Sigmoid colon (tissue), 7 donors: ENCODE data around the gene PRM2. TPM values are rescaled to one million over a fixed set of nuclear protein-coding genes. Genes with fewer than 3 reads are reported as not detected.

ENCODE experiments used
- DNase-seq: peaks from one replicate; pipeline ENCODE4 v3.0.0-alpha.2; 2019
- H3K27ac ChIP-seq, 4 donors: fragments of 200-600 bp; sonication (generic); one replicate each; pipeline ENCODE4 v1.5.1; 2016 to 2019; ENCODE audit warnings: mild to moderate bottlenecking in 1 of 4
- H3K27me3 ChIP-seq, 3 donors: fragments of 200-600 bp; sonication (generic); one replicate each; pipeline ENCODE4 v1.5.1; 2019; ENCODE audit warnings: mild to moderate bottlenecking in 1 of 3
- H3K36me3 ChIP-seq, 4 donors: fragments of 200-600 bp; sonication (generic); one replicate each; pipeline ENCODE4 v1.5.1; 2016 to 2019
- H3K4me1 ChIP-seq, 4 donors: fragments of 200-600 bp; sonication (generic); one replicate each; pipeline ENCODE4 v1.5.1; 2017 to 2019
- H3K4me3 ChIP-seq, 4 donors: fragments of 200-600 bp; sonication (generic); one replicate each; pipeline ENCODE4 v1.5.1; 2017 to 2019; ENCODE audit warnings: mild to moderate bottlenecking in 2 of 4, moderate library complexity in 1 of 4
- H3K9me3 ChIP-seq, 4 donors: fragments of 200-600 bp in 3 of 4; sonication (generic) in 3 of 4; one replicate each; pipeline versions ENCODE4 v1.5.1 to v1.6.1; 2013 to 2019
- EP300 ChIP-seq, 4 donors: sonication (generic); formaldehyde crosslinking; IDR thresholded peaks; one replicate each; pipeline ENCODE4 v1.6.1; 2017; ENCODE audit warnings: antibody characterized with exemption in 4 of 4
- POLR2A ChIP-seq, 2 donors: fragments of 450-650 bp; IDR thresholded peaks; one replicate each; pipeline ENCODE4 v1.6.1; 2016; ENCODE audit warnings: antibody characterized with exemption in 2 of 2, mild to moderate bottlenecking in 2 of 2, moderate library complexity in 2 of 2
- POLR2AphosphoS5 ChIP-seq, 4 donors: sonication (generic); formaldehyde crosslinking; IDR thresholded peaks; one replicate each; pipeline ENCODE4 v1.6.1; 2017; ENCODE audit warnings: antibody characterized with exemption in 4 of 4
- WGBS, 2 donors: extraction: QIAGEN DNeasy Blood & Tissue Kit; methylation state at CpG; one replicate each; pipeline ENCODE4 v1.1.7; 2013; 5-methylcytosine and 5-hydroxymethylcytosine counted together
- intact Hi-C: fragments of 100-400 bp; cut with DNase I; formaldehyde crosslinking; loops from one replicate; pipeline ENCODE4 v1.15.1; 2023
- polyA plus RNA-seq, 3 donors: library from polyadenylated mRNA; stranded (reverse); fragments of 200-250 nt; gene quantifications; one replicate each; pipeline ENCODE4 v1.2.3, GENCODE V29; 2013
- total RNA-seq, 4 donors: library from RNA; depleted of rRNA; stranded (reverse); fragments of >200 nt; gene quantifications; one replicate each; pipeline ENCODE4 v1.1.0, GENCODE V29; 2016
- TF ChIP-seq, protein P1 (sequence below), 4 experiments: fragments of 450-650 bp in 3 of 4; fragments of 200-600 bp in 1 of 4; IDR thresholded peaks; one replicate each; pipeline ENCODE4 v1.5.1; 2016 to 2019; ENCODE audit warnings: antibody characterized with exemption in 4 of 4, mild to moderate bottlenecking in 3 of 4, moderate library complexity in 2 of 4
- donor health status: healthy with polysubstance abuse.
- donor health status: Bipolar disorder and iron deficiency.
- donor health status: healthy.

Gene PRM2
- total and polyA plus RNA-seq, 7 donors = not detected

DNA sequence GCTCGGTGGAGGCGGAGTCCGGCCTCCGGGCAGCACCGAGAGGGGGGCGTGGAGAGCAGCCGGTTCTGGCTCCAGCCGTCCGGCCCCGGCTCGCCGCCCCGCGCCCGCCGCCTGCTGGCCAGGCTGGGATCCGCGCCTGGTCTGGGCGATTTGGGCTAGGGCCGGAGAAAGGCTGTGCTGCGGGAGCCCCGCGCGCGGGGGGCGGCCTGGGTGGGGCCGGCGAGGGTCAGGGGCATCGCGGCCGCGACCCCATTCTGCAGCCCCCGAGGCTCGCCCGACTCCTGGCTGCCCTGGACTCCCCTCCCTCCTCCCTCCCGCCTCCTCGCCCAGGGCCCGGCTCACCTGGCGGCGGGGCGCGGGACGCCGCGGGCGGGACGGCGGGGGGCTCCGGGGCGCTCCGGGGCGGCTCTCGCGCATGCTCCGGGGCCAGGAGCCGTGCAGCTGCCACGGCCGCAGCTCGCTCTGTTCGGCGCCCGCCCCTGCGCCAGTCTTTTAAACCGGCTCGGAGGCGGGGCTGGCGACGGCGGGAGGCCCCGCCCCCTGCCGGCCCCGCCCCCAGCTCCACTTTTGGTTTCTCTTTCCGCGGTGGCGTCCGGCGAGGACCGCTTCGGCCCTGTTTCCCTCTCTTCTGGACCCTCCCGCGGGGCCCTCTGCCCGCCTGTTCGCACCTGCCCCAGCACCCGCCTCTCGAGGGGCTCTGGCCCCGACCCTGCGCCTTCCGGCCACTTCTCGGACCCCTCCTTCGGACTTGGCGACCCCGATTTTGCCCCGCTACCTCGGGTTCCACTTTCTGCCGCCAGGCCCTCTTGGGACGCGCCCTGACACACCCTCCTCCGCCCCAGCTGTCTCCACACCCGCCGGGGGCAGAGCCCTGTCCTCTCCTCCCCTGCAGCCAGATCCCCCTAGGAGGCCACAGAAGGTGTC is 20.3 kb downstream of the PRM2 start, which contains the start of gene SOCS1:
SOCS1 (minus strand) TSS at position 468 of the 924 bp plus-strand sequence. CDS start 726 bp downstream, outside the sequence.
- H3K36me3 ChIP-seq = no peaks in the 10 kb centered on the region
- DNase-seq = peak; percentile 92
- peak within 1 kb of the TSS; percentile 90 to 99 (median 94) for H3K27ac ChIP-seq
- peak; percentile 68 to 90 (median 89) for TF ChIP-seq POLR2AphosphoS5 (IDR thresholded peaks at IDR 0.05)
- TF ChIP-seq, protein P1, sequence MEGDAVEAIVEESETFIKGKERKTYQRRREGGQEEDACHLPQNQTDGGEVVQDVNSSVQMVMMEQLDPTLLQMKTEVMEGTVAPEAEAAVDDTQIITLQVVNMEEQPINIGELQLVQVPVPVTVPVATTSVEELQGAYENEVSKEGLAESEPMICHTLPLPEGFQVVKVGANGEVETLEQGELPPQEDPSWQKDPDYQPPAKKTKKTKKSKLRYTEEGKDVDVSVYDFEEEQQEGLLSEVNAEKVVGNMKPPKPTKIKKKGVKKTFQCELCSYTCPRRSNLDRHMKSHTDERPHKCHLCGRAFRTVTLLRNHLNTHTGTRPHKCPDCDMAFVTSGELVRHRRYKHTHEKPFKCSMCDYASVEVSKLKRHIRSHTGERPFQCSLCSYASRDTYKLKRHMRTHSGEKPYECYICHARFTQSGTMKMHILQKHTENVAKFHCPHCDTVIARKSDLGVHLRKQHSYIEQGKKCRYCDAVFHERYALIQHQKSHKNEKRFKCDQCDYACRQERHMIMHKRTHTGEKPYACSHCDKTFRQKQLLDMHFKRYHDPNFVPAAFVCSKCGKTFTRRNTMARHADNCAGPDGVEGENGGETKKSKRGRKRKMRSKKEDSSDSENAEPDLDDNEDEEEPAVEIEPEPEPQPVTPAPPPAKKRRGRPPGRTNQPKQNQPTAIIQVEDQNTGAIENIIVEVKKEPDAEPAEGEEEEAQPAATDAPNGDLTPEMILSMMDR (IDR thresholded peaks at IDR 0.05) = peak; percentile 57 to 96 (median 80)
- peak; percentile 52 to 70 for TF ChIP-seq POLR2A (IDR thresholded peaks at IDR 0.05)
- TF ChIP-seq EP300 (IDR thresholded peaks at IDR 0.05) = no peak
- peak within 1 kb of the TSS; percentile 78 to 88 (median 84) for H3K4me3 ChIP-seq
- intact Hi-C loops = loop anchor here (1.0 to 10.0 kb wide), 6 partner anchors 93 to 511 kb away; partner anchors contain the start of gene NUBP1
- 0 to 1% methylated on average over 100 of the region's 100 CpGs for WGBS, 2 donors
- H3K27me3 ChIP-seq = no peaks in the 10 kb centered on the region
- H3K4me1 ChIP-seq = peaks cover 0 to 46% (median 27%) of the 10 kb centered on the region in 4 donors
- no peaks in the 10 kb centered on the region for H3K9me3 ChIP-seq

DNA sequence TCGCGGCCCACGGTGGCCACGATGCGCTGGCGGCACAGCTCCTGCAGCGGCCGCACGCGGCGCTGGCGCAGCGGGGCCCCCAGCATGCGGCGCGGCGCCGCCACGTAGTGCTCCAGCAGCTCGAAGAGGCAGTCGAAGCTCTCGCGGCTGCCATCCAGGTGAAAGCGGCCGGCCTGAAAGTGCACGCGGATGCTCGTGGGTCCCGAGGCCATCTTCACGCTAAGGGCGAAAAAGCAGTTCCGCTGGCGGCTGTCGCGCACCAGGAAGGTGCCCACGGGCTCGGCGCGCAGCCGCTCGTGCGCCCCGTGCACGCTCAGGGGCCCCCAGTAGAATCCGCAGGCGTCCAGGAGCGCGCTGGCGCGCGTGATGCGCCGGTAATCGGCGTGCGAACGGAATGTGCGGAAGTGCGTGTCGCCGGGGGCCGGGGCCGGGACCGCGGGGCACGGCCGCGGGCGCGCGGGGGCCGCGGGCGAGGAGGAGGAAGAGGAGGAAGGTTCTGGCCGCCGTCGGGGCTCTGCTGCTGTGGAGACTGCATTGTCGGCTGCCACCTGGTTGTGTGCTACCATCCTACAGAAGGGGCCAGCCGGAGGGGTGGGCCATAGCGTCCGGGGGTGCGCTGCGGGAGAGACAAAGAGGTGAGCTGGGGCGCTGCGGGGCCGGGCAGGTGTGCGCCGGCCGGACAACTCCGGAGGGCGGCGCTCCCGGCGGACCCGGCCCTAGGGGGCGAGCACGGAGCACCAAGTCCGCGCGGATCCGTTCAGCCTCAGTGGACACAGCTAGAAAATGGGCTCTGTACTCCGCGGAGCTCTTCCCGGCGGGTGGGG is 21.2 kb downstream of the PRM2 start:
- intact Hi-C loops = loop anchor here (1.0 to 10.0 kb wide), 5 partner anchors 93 to 510 kb away; partner anchors contain the start of gene NUBP1
- H3K4me1 ChIP-seq = peaks cover 0 to 46% (median 27%) of the 10 kb centered on the region in 4 donors
- H3K27ac ChIP-seq = peak overlapping the region; percentile 90 to 99 (median 94)
- H3K27me3 ChIP-seq = no peaks in the 10 kb centered on the region
- H3K9me3 ChIP-seq = no peaks in the 10 kb centered on the region
- WGBS, 2 donors = 1% methylated on average over 105 of the region's 105 CpGs
- DNase-seq = peak; percentile 74
- no peaks in the 10 kb centered on the region for H3K36me3 ChIP-seq
- peak overlapping the region; percentile 78 to 88 (median 84) for H3K4me3 ChIP-seq
- TF ChIP-seq EP300 (IDR thresholded peaks at IDR 0.05) = no peak
- TF ChIP-seq, protein P1 (IDR thresholded peaks at IDR 0.05) = no peak
- TF ChIP-seq POLR2A (IDR thresholded peaks at IDR 0.05) = no peak
- no peak for TF ChIP-seq POLR2AphosphoS5 (IDR thresholded peaks at IDR 0.05)

DNA sequence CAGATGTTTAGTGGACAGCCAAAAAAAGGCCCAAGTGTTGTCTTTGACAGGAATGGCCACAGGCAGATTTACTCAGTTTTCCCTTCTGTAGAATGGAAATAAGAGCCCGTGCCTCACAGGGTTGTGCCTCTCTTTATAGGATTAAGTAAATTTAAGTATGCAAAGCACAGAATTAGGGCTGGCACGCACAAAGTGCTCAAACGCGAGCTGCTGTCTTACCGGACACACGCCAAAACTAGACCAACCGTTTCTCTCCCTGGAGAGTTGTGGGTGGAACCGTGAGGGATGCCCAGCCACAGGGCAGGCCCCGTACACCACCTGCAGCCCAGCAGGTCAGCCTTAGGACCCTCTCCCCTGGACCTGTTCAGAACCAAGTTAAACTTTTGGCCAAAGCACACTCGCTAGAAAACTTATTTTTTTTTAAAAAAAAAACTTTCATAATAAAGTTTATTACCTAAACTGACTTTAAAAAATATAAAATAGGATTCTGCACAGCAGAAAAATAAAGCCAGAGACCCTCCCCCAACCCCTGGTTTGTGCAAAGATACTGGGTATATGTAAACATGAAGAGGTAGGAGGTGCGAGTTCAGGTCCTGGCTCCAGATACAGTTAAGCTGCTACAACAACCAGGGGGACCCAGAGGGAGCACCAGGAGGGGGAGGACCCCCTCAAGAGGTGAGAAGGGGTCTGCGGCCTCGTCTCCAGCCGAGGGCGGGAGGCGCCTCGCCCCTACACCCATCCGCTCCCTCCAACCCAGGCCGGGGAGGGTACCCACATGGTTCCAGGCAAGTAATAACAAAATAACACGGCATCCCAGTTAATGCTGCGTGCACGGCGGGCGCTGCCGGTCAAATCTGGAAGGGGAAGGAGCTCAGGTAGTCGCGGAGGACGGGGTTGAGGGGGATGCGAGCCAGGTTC is 22.0 kb downstream of the PRM2 start:
- Histone ChIP-seq H3K27ac (peak overlapping the region in 3 of 4 donors; percentile 90 to 99 (median 96)), H3K4me3 (peak overlapping the region; percentile 78 to 88 (median 84)), H3K9me3 (no peaks in the 10 kb centered on the region), H3K4me1 (peaks cover 0 to 44% (median 26%) of the 10 kb centered on the region in 4 donors), H3K27me3 (no peaks in the 10 kb centered on the region), H3K36me3 (no peaks in the 10 kb centered on the region)
- intact Hi-C loops = loop anchor here (10.0 kb wide), 2 partner anchors 119 to 509 kb away; partner anchors contain the start of gene NUBP1
- 42 to 48% methylated on average over 29 of the region's 29 CpGs for WGBS, 2 donors
- no peak for DNase-seq
- no peak for TF ChIP-seq EP300 (IDR thresholded peaks at IDR 0.05)
- TF ChIP-seq POLR2AphosphoS5 (IDR thresholded peaks at IDR 0.05) = no peak
- TF ChIP-seq POLR2A (IDR thresholded peaks at IDR 0.05) = no peak
- TF ChIP-seq, protein P1 (IDR thresholded peaks at IDR 0.05) = no peak
